WTC11 (cell line): Measurements from ENCODE around the gene LINS1. TPM values are rescaled to one million over a fixed set of nuclear protein-coding genes. Genes with fewer than 3 reads are reported as not detected.

Source experiments
- ATAC-seq: fragments of 200-7000 bp; cut with Tn5 transposase; 2 replicates; pipeline ENCODE4 v1.10.0; 2021; ENCODE audit warnings: mild to moderate bottlenecking, moderate library complexity
- CTCF ChIA-PET: fragments of 300-600 bp; sonication (Branson Sonifier 250); formaldehyde crosslinking; loops from one replicate; lab custom pipeline; 2021; ENCODE audit warnings: antibody characterized with exemption; lab: Charles Lee
- POLR2A ChIA-PET: fragments of 350-600 bp; sonication (Branson Sonifier 250); formaldehyde crosslinking; loops from one replicate; lab custom pipeline; 2021; ENCODE audit warnings: antibody characterized with exemption; lab: Charles Lee
- DNase-seq: peaks from one replicate; pipeline ENCODE4 v3.0.0; 2021; ENCODE audit warnings: low spot score
- H3K27ac Mint-ChIP-seq: 2 replicates; pipeline ENCODE4 v1.8.0; 2021; ENCODE audit warnings: mixed read lengths
- H3K27me3 Mint-ChIP-seq: 2 replicates; pipeline ENCODE4 v1.8.0; 2021; ENCODE audit warnings: low read depth, mild to moderate bottlenecking, moderate library complexity, mixed read lengths
- H3K36me3 Mint-ChIP-seq: 2 replicates; pipeline ENCODE4 v1.8.0; 2021; ENCODE audit warnings: mixed read lengths
- H3K4me1 Mint-ChIP-seq: 2 replicates; pipeline ENCODE4 v1.8.0; 2022; ENCODE audit warnings: mixed read lengths
- H3K4me3 Mint-ChIP-seq: 2 replicates; pipeline ENCODE4 v1.8.0; 2021; ENCODE audit warnings: mild to moderate bottlenecking, moderate library complexity, mixed read lengths
- H3K9me3 Mint-ChIP-seq: 2 replicates; pipeline ENCODE4 v1.8.0; 2021; ENCODE audit warnings: mixed read lengths
- CREM ChIP-seq: sonication (generic); formaldehyde crosslinking; IDR thresholded peaks from 2 replicates; pipeline ENCODE4 v1.8.1; 2022; ENCODE audit warnings: mild to moderate bottlenecking, missing genetic modification reagents, moderate library complexity
- FOXK1 ChIP-seq: sonication (generic); formaldehyde crosslinking; IDR thresholded peaks from 2 replicates; pipeline ENCODE4 v1.8.0; 2022; ENCODE audit warnings: mild to moderate bottlenecking, moderate library complexity, missing genetic modification reagents
- GTF2I ChIP-seq: fragments of 250-450 bp; sonication (Bioruptor Pico); conservative IDR thresholded peaks from 2 replicates; pipeline ENCODE4 v1.4.0; 2021; ENCODE audit warnings: mild to moderate bottlenecking
- JUN ChIP-seq: sonication (generic); formaldehyde crosslinking; IDR thresholded peaks from 2 replicates; pipeline ENCODE4 v1.8.0; 2023; ENCODE audit warnings: mild to moderate bottlenecking, missing genetic modification reagents
- MXD4 ChIP-seq: fragments of 250-450 bp; sonication (Bioruptor Pico); IDR thresholded peaks from 2 replicates; pipeline ENCODE4 v1.8.0; 2021; ENCODE audit warnings: mild to moderate bottlenecking, moderate library complexity, borderline replicate concordance
- NFE2L1 ChIP-seq: sonication (generic); formaldehyde crosslinking; IDR thresholded peaks from 2 replicates; pipeline ENCODE4 v1.8.1; 2023; ENCODE audit warnings: missing genetic modification reagents
- NFYB ChIP-seq: sonication (generic); formaldehyde crosslinking; conservative IDR thresholded peaks from 2 replicates; pipeline ENCODE4 v1.8.0; 2022; ENCODE audit warnings: low read depth, missing genetic modification reagents
- NR1H2 ChIP-seq: sonication (generic); formaldehyde crosslinking; IDR thresholded peaks from 2 replicates; pipeline ENCODE4 v1.9.0; 2021; ENCODE audit warnings: mild to moderate bottlenecking, moderate library complexity, missing genetic modification reagents
- SMAD3 ChIP-seq: sonication (generic); formaldehyde crosslinking; IDR thresholded peaks from 2 replicates; pipeline ENCODE4 v1.8.0; 2022; ENCODE audit warnings: missing genetic modification reagents, mild to moderate bottlenecking, borderline replicate concordance
- ZNF423 ChIP-seq: fragments of 250-450 bp; sonication (Bioruptor Pico); IDR thresholded peaks from 2 replicates; pipeline ENCODE4 v2.1.2; 2022; ENCODE audit warnings: mild to moderate bottlenecking, moderate library complexity
- total RNA-seq: library from RNA; stranded (reverse); gene quantifications from 3 replicates; pipeline ENCODE4 v1.2.3, GENCODE V29; 2021
- TF ChIP-seq, protein P1 (sequence below): fragments of 250-450 bp; sonication (Bioruptor Pico); IDR thresholded peaks from 2 replicates; pipeline ENCODE4 v2.1.2; 2022; ENCODE audit warnings: mild to moderate bottlenecking, moderate library complexity
- TF ChIP-seq, protein P2 (sequence below): sonication (generic); formaldehyde crosslinking; IDR thresholded peaks from 2 replicates; pipeline ENCODE4 v1.8.1; 2023; ENCODE audit warnings: mild to moderate bottlenecking, missing genetic modification reagents, moderate library complexity
- TF ChIP-seq, protein P3 (sequence below): sonication (generic); formaldehyde crosslinking; IDR thresholded peaks from 2 replicates; pipeline ENCODE4 v1.8.1; 2022; ENCODE audit warnings: missing genetic modification reagents, borderline replicate concordance
- TF ChIP-seq, protein P4 (sequence below): sonication (generic); formaldehyde crosslinking; IDR thresholded peaks from 2 replicates; pipeline ENCODE4 v1.8.1; 2023; ENCODE audit warnings: mild to moderate bottlenecking, missing genetic modification reagents
- TF ChIP-seq, protein P5 (sequence below): sonication (generic); formaldehyde crosslinking; IDR thresholded peaks from 2 replicates; pipeline ENCODE4 v1.8.0; 2022; ENCODE audit warnings: mild to moderate bottlenecking, missing genetic modification reagents
- TF ChIP-seq, protein P6 (sequence below): sonication (generic); formaldehyde crosslinking; IDR thresholded peaks from 2 replicates; pipeline ENCODE4 v1.8.1; 2022; ENCODE audit warnings: mild to moderate bottlenecking, moderate library complexity, missing genetic modification reagents
- TF ChIP-seq, protein P7 (sequence below): sonication (generic); formaldehyde crosslinking; IDR thresholded peaks from 2 replicates; pipeline ENCODE4 v1.8.1; 2022; ENCODE audit warnings: low read depth, missing genetic modification reagents, borderline replicate concordance
- TF ChIP-seq, protein P8 (sequence below): sonication (generic); formaldehyde crosslinking; conservative IDR thresholded peaks from 2 replicates; pipeline ENCODE4 v1.8.1; 2022; ENCODE audit warnings: mild to moderate bottlenecking, missing genetic modification reagents
- TF ChIP-seq, protein P9 (sequence below): fragments of 250-450 bp; sonication (Bioruptor Pico); IDR thresholded peaks from 2 replicates; pipeline ENCODE4 v1.9.0; 2021; ENCODE audit warnings: moderate library complexity, mild to moderate bottlenecking, inconsistent platforms, borderline replicate concordance

LINS1 gene
- total RNA-seq, 1 experiment from 2014 or later = 10.4 TPM

DNA sequence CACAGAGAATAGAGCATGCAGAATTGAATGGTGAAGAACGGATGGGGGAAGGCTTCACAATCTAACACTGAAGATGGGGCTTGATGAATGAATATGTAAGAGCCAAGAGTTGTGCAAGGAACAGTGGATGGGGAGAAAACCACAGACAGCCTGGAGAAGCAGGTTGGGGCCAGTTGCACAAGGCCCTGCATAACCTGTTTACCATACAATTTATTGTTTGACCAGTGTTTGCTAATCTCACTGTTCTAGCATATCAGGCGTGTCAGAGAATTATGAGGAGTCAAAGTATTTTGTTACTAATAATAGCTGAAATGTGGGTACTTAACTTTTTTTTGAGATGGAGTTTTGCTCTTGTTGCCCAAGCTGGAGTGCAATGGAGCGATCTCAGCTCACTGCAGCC is 36.4 kb downstream of the LINS1 start (continued):
- no peak for TF ChIP-seq SMAD3 (CRISPR knock-in tag)

DNA sequence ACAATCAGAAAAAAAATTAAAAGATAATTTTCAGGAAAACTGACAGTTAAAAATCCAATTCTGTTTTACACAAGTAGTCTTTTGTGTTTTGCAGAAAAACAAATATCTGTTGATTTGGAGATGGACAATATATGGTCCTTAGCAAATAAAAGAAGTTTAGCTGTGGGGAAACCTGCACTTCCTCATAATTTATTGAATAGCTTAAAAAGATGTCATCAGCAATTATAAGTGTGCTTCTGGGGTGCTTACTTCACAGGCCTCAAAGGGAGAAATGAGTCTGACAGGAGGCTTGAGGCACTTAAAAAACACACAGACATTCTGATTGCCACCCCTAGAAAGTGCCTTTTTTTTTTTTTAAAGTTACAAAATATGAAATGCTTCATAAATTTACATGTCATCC is 41.7 kb downstream of the LINS1 start:
- POLR2A ChIA-PET = no interaction called here
- Mint-ChIP-seq H3K4me3 (no peak overlapping the region), H3K9me3 (peaks cover 7% of the 10 kb centered on the region), H3K36me3 (peaks cover 10% of the 10 kb centered on the region; the same call in 1 of the 2 replicates), H3K4me1 (no peaks in the 10 kb centered on the region), H3K27ac (no peak overlapping the region), H3K27me3 (peaks cover 2% of the 10 kb centered on the region)
- TF ChIP-seq, protein P1, sequence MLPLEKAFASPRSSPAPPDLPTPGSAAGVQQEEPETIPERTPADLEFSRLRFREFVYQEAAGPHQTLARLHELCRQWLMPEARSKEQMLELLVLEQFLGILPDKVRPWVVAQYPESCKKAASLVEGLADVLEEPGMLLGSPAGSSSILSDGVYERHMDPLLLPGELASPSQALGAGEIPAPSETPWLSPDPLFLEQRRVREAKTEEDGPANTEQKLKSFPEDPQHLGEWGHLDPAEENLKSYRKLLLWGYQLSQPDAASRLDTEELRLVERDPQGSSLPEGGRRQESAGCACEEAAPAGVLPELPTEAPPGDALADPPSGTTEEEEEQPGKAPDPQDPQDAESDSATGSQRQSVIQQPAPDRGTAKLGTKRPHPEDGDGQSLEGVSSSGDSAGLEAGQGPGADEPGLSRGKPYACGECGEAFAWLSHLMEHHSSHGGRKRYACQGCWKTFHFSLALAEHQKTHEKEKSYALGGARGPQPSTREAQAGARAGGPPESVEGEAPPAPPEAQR = no peak
- TF ChIP-seq GTF2I (CRISPR knock-in tag) = no peak
- TF ChIP-seq, protein P2, sequence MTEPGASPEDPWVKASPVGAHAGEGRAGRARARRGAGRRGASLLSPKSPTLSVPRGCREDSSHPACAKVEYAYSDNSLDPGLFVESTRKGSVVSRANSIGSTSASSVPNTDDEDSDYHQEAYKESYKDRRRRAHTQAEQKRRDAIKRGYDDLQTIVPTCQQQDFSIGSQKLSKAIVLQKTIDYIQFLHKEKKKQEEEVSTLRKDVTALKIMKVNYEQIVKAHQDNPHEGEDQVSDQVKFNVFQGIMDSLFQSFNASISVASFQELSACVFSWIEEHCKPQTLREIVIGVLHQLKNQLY (CRISPR knock-in tag) = no peak
- TF ChIP-seq, protein P3, sequence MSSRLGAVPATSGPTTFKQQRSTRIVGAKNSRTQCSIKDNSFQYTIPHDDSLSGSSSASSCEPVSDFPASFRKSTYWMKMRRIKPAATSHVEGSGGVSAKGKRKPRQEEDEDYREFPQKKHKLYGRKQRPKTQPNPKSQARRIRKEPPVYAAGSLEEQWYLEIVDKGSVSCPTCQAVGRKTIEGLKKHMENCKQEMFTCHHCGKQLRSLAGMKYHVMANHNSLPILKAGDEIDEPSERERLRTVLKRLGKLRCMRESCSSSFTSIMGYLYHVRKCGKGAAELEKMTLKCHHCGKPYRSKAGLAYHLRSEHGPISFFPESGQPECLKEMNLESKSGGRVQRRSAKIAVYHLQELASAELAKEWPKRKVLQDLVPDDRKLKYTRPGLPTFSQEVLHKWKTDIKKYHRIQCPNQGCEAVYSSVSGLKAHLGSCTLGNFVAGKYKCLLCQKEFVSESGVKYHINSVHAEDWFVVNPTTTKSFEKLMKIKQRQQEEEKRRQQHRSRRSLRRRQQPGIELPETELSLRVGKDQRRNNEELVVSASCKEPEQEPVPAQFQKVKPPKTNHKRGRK = no peak
- no peak for TF ChIP-seq NR1H2 (CRISPR knock-in tag)
- no peak for TF ChIP-seq NFYB
- no peak for TF ChIP-seq MXD4 (CRISPR knock-in tag)
- CTCF ChIA-PET = no interaction called here
- no peak for ATAC-seq
- DNase-seq = no peak

DNA sequence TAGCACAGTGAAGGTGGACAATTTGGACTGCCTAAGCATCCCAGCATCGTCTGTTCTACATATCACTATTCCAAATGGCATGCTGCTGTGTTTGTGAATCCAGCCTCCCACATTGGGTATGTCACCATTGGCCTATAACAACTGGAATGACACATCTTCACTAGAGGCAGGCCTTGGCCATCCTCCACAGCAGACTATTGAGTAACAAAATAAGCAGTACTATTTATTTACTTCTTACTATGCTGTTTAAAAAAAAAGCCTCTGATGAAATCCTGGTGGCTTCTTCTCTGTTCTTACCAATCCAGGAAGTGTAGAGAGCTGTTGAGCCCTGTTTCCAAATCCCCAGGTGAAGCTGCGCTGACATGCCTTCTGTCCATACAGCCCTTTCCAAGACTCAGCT is 42.7 kb downstream of the LINS1 start:
- Mint-ChIP-seq H3K27me3 (peaks cover 2% of the 10 kb centered on the region), H3K4me1 (no peaks in the 10 kb centered on the region), H3K4me3 (no peak overlapping the region), H3K27ac (no peak overlapping the region), H3K9me3 (peaks cover 7% of the 10 kb centered on the region), H3K36me3 (peaks cover 10% of the 10 kb centered on the region; the same call in 1 of the 2 replicates)
- TF ChIP-seq, protein P4, sequence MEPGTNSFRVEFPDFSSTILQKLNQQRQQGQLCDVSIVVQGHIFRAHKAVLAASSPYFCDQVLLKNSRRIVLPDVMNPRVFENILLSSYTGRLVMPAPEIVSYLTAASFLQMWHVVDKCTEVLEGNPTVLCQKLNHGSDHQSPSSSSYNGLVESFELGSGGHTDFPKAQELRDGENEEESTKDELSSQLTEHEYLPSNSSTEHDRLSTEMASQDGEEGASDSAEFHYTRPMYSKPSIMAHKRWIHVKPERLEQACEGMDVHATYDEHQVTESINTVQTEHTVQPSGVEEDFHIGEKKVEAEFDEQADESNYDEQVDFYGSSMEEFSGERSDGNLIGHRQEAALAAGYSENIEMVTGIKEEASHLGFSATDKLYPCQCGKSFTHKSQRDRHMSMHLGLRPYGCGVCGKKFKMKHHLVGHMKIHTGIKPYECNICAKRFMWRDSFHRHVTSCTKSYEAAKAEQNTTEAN (CRISPR knock-in tag) = no peak
- TF ChIP-seq, protein P5, sequence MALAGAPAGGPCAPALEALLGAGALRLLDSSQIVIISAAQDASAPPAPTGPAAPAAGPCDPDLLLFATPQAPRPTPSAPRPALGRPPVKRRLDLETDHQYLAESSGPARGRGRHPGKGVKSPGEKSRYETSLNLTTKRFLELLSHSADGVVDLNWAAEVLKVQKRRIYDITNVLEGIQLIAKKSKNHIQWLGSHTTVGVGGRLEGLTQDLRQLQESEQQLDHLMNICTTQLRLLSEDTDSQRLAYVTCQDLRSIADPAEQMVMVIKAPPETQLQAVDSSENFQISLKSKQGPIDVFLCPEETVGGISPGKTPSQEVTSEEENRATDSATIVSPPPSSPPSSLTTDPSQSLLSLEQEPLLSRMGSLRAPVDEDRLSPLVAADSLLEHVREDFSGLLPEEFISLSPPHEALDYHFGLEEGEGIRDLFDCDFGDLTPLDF (CRISPR knock-in tag) = no peak
- TF ChIP-seq CREM (CRISPR knock-in tag) (no peak), JUN (no peak)
- TF ChIP-seq, protein P6, sequence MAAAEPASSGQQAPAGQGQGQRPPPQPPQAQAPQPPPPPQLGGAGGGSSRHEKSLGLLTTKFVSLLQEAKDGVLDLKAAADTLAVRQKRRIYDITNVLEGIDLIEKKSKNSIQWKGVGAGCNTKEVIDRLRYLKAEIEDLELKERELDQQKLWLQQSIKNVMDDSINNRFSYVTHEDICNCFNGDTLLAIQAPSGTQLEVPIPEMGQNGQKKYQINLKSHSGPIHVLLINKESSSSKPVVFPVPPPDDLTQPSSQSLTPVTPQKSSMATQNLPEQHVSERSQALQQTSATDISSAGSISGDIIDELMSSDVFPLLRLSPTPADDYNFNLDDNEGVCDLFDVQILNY (CRISPR knock-in tag) = no peak
- ChIA-PET CTCF (no interaction called here), POLR2A (no interaction called here)
- DNase-seq (no peak), ATAC-seq (no peak)

DNA sequence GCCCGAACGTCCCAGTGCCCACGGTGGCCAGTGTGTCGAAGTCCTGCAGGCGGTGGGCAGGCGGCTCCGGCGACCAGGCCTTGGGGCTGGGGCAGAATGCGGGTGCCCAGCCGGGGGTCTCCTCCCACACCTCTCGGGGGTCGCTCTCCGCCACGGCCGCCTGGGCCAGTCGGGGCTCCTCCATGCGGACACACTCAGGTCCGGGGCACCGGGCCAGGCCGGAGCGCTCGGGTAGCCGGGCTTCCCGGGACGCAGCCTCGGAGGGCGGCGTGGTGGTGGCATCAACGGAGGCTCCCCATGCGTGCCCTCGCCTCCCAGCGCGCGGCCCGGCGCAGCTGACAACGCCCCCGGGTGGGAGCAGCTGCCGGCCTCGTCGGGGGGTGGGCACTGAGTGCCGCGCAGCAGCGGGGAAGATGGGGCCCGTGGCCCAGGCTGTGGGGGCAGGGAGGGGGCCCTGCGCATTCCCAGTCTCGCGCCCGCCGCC is 43.2 kb downstream of the LINS1 start:
- Mint-ChIP-seq H3K4me1 (no peaks in the 10 kb centered on the region), H3K4me3 (no peak overlapping the region), H3K36me3 (peaks cover 13% of the 10 kb centered on the region), H3K27ac (no peak overlapping the region), H3K27me3 (peaks cover 5% of the 10 kb centered on the region), H3K9me3 (peaks cover 10% of the 10 kb centered on the region)
- ChIA-PET POLR2A (no interaction called here), CTCF (no interaction called here)
- DNase-seq (no peak), ATAC-seq (no peak)
- TF ChIP-seq ZNF423 (CRISPR knock-in tag) = no peak
- TF ChIP-seq NFE2L1 (CRISPR knock-in tag) = no peak
- TF ChIP-seq, protein P7, sequence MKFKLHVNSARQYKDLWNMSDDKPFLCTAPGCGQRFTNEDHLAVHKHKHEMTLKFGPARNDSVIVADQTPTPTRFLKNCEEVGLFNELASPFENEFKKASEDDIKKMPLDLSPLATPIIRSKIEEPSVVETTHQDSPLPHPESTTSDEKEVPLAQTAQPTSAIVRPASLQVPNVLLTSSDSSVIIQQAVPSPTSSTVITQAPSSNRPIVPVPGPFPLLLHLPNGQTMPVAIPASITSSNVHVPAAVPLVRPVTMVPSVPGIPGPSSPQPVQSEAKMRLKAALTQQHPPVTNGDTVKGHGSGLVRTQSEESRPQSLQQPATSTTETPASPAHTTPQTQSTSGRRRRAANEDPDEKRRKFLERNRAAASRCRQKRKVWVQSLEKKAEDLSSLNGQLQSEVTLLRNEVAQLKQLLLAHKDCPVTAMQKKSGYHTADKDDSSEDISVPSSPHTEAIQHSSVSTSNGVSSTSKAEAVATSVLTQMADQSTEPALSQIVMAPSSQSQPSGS = no peak
- TF ChIP-seq, protein P8, sequence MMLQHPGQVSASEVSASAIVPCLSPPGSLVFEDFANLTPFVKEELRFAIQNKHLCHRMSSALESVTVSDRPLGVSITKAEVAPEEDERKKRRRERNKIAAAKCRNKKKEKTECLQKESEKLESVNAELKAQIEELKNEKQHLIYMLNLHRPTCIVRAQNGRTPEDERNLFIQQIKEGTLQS (CRISPR knock-in tag) = no peak
- no peak for TF ChIP-seq FOXK1 (CRISPR knock-in tag)
- TF ChIP-seq, protein P9, sequence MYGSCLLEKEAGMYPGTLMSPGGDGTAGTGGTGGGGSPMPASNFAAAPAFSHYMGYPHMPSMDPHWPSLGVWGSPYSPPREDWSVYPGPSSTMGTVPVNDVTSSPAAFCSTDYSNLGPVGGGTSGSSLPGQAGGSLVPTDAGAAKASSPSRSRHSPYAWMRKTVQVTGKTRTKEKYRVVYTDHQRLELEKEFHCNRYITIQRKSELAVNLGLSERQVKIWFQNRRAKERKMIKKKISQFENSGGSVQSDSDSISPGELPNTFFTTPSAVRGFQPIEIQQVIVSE (CRISPR knock-in tag) = no peak
- TF ChIP-seq NR1H2 (CRISPR knock-in tag) = no peak
